PFSK-1 (cell line): ENCODE data around the gene SLC24A3.

Experiments used
- FOXP2 ChIP-seq: optimal IDR thresholded peaks from 2 replicates; pipeline ENCODE3; 2011; ENCODE audit warnings: borderline replicate concordance, control low read depth, inconsistent platforms; ENCODE audit not compliant: insufficient read depth; ENCODE audit errors: extremely low read length, extremely low read depth
- POLR2AphosphoS5 ChIP-seq: IDR thresholded peaks from 2 replicates; pipeline ENCODE4 v1.6.1; 2012; ENCODE audit warnings: low read depth, mild to moderate bottlenecking, control low read depth, low read length, moderate library complexity
- REST ChIP-seq, 2 experiments: IDR thresholded peaks; 2 replicates each; pipeline versions ENCODE4 v1.6.1 to v1.8.0; 2011 to 2012; ENCODE audit warnings: low read depth in 2 of 2, low read length in 2 of 2, control low read depth in 1 of 2, inconsistent platforms in 1 of 2, mild to moderate bottlenecking in 1 of 2, moderate library complexity in 1 of 2; ENCODE audit not compliant: insufficient read depth in 1 of 2
- SIN3A ChIP-seq: IDR thresholded peaks from 2 replicates; pipeline ENCODE4 v1.6.1; 2012; ENCODE audit warnings: mild to moderate bottlenecking, low read length, moderate library complexity, borderline replicate concordance; ENCODE audit not compliant: insufficient read depth
- TAF1 ChIP-seq: IDR thresholded peaks from 2 replicates; pipeline ENCODE4 v1.6.1; 2012; ENCODE audit warnings: low read length, control low read depth, borderline replicate concordance; ENCODE audit not compliant: insufficient read depth

- no peak for TF ChIP-seq REST (IDR thresholded peaks at IDR 0.05; ENCODE audit: insufficient read depth in 1 of 2, low read depth in 2 of 2, low read length in 2 of 2)
- no peak for TF ChIP-seq TAF1
- no peak for TF ChIP-seq POLR2AphosphoS5
- no peak for TF ChIP-seq SIN3A
- no peak for TF ChIP-seq FOXP2
Measured at GRCh38 chr20:19322061-19322985, 109.9 kb downstream of the SLC24A3 start.
